CD4-positive, alpha-beta T cell treated with Interleukin-6 at 100 ng/mL for 8 hours (primary cell): ENCODE results near the gene ADGRD1.

Source experiments
- DNase-seq: peaks from one replicate; pipeline ENCODE4 v3.0.0-alpha.2; 2020; ENCODE audit warnings: mixed read lengths, low spot score

ADGRD1 gene

DNA sequence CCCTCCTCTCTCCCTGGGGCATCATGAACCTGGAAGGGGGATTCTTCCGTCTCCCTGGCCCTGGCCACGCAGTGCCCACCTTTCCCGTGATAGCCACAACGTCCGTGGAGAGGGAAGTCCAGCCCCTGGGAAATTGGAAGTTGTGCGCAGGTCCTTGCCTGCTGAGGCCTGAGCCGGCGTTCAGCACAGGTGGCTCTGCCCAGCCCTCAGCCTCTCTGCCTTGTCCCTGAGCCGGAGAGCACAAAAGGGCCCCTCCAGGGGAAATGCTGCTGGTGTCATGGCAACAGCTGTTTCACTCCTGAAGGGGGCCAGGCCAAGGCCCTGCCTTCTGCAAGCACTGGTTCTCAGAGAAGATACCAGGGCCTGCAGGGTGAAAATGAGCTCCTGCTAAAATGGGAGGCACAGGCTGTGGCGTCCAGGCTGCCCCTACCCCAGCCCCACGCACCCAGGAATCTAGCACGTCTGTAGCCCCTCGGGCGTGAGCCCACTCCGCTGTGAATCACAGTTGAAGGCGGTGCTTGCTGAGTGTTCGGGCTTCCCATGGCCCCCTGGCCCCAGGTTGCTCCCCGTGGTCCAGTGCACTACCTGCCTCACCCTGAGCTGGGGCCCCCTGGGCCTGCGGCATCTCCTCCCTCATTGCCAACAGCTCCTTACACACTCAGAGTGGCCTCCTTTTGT is 149.4 kb downstream of the ADGRD1 start:
- no peak for DNase-seq

- no peak for DNase-seq
Observed at GRCh38 chr12:131103669-131104462, 150.2 kb downstream of the ADGRD1 start.

DNA sequence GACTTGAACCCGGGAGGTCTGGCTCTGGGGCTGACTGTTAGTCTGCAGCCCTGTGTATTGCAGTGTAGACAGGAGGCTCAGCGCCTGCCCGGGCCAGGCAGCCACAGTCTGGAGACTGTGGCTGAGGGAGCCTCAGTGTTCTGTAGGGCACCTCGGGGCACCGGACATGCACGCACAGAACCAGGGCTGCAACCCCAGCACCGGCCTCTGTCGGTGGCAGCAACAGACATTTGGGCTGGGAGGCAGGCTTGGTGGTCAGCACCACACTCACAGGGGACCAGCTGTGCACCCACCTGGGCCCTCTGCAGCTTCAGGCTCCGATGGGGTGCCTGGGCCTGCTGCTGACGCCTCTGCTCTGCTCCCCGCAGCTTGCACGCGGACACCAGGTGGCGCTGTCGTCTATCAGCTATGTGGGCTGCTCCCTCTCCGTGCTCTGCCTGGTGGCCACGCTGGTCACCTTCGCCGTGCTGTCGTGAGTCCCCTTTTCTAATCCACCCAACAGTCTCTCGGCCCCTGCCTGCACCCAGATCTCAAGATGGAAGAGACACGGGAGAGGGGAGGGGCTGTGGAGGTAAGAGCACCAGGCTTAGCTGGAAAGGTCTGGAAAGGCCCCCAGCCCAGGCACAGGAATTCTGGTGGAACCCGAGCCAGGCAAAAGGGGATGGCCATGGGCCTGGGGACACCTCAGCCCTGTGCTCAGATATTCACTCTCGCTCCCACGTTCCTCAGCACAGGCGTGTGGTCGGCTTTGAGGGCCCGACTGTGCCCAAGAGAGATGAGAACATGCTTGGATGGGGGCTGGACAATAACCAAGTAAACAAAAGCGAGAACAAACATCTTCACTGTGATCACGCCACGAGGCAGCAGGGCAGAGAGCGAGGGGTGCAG is 151.0 kb downstream of the ADGRD1 start:
- peak; percentile 74 for DNase-seq

DNA sequence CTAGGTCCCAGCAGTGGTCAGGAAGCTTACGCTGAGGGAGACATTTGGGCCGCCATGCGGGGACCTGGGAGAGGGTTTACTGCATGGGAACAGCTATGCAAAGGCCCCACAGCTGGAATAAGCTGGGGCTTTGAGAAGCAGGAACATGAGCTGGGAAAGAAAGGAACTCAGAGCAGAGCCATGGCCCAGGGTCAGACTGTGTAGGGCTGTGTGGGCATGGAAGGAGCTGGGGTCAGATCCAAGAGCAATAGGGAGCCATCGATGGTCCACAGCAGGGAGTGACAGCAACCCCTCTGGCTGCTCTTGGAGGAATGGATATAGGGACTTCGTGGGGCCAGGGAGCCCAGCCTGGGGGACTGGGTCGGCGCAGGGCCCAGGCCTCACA is 151.6 kb downstream of the ADGRD1 start:
- no peak for DNase-seq

GRCh38 chr12:131105736-131106348 is 152.1 kb downstream of the ADGRD1 start:
- DNase-seq = peak; percentile 30

DNA sequence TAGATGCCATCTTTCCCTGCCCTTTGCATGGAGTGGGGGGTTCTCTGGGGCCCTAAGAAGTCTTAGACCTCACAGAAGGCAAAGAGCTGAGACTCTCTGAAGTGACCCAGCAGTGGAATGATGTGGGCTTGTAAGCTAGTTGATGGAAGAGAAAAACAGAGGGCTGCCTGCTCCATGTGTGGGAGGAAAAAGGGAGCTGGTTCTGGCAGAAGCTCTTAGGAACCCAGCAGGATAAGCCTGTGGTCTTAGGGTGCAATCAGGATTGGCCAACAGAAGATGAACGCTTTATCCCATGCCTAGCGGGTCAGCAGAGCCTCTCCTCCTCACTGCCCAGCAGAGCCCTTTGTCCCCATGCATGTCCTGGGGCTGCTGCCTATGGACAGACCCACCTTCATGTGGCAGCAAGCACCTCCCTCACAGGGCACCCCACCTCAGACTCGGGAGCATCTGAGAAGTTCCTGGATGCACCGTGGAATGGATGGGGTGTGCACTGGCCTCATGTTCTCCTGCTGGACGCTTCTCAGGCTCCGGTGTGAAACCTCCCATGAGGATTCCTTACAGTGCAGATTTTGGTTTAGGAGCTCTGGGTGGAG is 152.7 kb downstream of the ADGRD1 start:
- no peak for DNase-seq

DNA sequence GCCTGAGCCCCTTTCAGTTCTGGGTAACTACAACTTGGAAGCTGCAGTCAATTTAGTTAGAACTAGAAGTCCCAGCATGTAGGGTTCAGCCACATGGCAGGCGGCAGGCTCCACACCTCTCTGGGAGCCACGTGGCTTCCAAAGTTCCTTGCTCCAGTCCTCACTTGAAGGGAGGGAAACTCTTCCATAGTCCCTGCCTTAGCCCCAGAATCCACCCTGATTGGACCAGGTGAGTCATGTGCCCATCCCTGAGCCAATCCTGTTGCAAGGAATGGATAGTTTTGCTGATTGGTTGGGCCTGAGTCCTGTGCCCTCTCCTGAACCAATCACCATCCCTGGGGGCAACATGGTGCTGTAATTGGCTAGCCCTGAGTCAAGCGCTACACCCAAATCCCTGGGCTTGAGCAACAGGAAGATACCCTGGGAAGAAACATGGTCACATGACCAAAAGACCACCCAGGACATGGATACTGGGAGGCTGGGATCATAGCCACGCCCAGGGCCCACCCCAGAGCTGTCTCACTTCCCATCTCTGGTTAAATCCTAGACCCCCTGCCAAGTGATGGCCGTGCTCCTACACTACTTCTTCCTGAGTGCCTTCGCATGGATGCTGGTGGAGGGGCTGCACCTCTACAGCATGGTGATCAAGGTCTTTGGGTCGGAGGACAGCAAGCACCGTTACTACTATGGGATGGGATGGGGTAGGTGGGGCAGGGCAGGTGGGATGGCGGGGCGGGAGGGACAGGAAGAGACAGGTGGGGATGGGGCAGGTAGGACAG is 154.7 kb downstream of the ADGRD1 start:
- no peak for DNase-seq

GRCh38 chr12:131111446-131111845 is 157.7 kb downstream of the ADGRD1 start:
- DNase-seq = no peak

DNA sequence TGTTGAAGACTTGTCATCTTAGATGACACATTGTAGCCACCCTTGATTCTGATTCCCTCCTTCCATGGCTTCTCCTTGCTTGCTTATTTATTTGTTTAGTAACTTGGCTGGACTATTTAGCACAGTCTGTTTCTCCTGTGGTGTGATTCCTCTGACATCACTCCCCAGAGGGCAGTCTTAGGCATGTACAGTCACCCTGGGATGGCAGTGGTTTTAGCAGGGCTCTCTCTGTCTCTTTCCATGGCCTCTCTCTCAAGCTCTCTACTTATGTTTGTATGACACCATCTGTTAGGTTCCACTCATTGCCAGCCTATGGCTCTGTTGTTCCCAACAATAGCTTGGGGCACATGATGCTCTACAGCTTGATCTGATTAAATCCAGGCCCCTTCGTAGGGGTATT is 158.3 kb downstream of the ADGRD1 start:
- DNase-seq = no peak

DNA sequence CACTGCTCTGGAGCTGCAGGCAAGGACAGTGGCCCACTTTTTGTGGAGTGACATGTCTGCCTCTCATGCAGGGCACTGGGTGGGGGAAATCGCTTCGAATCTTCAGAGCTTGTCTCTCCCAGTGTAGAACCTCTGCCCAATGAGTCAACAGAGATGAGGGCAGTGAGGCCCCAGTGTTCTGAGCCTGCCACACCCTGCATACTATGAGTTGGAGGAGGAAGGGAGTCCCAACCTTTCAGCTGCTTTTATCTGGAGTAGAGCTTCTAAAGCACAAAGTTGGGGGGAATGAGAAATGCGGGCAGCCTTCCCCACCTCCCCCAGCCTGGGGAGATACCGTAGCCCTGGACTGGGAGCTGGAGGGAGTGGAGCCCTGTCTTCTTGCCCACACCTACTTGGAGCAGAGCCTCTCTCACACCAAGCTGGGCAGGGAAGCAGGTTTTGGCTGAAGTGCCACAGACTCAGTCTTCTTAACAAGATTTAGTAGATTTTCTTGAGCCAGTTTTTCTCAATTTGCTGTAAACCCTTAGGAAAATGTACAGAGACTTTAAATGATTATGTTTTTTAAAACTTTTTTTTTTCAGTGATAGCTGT is 159.1 kb downstream of the ADGRD1 start:
- DNase-seq = no peak

DNA sequence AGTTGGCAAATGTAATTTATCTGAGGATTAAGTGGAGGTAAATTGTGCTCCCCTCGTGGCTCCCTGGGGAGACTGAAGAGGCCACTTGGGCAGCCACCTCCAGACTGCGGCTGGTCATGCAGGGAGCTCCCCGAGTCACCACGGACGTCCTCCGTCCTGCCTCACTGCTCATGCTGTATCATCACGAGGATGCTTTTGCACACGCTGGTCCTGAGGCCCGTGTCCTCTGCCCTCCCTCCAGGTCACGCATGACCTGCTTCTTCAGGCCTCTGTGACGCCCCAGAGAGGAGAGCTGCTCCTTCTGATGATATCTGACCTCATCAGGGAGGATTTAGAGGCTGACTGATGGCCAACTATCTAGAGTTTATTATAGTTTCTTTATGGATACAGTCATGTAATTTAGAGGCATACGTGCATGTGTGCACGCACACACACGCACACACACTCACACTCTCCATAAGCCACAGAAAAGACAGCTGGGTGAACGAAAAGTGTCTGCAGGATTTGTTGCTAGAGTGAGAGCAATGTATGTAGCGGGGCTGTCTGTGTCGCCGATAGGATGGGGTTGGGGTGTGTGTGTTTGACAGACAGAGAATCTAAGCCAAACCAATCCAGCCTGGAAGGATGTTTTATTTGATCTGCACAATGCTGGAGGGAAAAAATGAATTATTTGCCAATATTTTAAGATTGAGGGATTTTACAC is 160.0 kb downstream of the ADGRD1 start:
- DNase-seq = no peak

DNA sequence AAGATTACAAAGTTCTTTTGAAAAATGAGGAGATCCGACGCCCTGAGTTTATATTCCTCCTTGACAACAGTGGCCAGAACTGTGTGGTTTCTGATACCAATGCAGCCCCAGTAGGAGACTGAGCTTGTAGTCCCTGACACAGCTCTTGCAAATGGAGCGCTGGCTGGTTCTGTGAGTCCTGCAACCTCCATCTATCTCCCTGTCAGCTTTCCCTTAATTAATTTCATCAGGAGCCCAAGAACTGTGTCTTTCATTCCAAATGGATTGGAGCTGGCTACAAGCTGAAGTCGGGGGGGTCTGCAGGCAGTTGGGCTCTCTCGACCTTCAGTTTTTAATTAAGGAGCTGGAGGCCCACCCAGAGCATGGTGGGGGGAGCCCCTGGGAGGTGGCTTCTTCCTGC is 160.6 kb downstream of the ADGRD1 start:
- DNase-seq = no peak

GRCh38 chr12:131114942-131115584 is 161.4 kb downstream of the ADGRD1 start:
- no peak for DNase-seq

DNA sequence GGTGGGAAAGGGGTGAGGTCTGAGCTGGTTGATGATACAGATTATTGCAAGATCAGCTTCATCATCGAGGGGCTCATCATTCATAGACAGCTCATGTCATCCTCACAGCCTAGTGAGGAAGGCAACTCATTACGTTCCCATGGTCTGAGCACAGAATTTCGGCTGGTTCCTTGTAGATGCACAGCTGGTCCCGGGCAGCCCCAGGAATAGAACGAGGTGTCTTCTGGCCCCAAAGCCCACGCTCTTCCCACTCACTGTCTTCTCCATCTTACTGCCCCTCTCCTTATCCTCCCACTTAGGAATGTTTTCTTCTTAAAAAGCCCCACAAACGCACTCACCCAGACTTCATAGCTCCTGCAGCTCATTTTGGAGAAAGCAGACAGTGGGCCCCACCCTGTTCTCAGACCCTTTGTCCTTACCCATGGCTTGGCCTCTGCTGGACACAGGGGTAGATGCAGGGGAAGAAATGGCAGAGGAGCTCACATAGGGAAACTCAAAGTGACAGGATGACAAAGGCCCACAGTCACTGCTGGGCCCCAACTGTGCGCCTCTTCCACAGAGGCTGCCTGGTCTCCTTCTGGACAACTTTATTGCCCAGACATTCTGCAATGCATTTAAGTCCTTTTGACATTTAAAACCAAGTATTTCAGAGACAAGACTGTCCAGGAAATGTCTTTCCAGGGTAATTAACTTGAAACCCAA is 162.2 kb downstream of the ADGRD1 start:
- DNase-seq = no peak

- no peak for DNase-seq
Observed at GRCh38 chr12:131116468-131117117, 162.9 kb downstream of the ADGRD1 start.

- DNase-seq = no peak
Observed at GRCh38 chr12:131117438-131118245, 163.9 kb downstream of the ADGRD1 start.

- DNase-seq = no peak
Observed at GRCh38 chr12:131118371-131118770, 164.7 kb downstream of the ADGRD1 start.
